ENCODE measurements around the gene MARCHF3.

The MARCHF3 gene

DNA sequence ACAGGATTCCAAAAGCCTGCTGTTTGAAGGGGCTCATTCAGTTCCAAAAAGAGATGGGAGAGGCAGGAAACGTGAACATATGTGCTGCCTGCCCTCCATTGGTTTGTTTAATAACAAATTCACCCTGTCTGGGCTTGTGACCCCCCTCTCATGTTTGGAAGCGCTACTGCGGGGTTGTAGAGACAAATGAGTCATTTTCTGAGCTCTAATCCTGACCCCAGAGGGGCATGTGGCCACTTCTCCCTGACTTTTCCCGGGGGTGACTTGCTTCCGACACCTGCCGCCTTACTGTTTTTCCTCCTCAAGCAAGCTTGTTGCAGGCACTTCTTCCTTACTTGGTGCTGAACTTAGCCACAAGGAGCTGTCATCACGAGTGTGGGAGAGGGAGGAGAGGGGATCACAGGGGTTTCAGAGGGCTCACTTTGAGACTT is 177.5 kb downstream of the MARCHF3 start:
- Histone ChIP-seq H3K9me3 (ENCODE audit: insufficient read depth, low read depth, low read length) (no peaks in the 10 kb centered on the region), H3K79me2 (ENCODE audit: insufficient read depth, low read length) (no peaks in the 10 kb centered on the region), H3K4me3 (ENCODE audit: low read length, poor library complexity, severe bottlenecking) (no peak overlapping the region), H2AFZ (ENCODE audit: low read length) (no peak overlapping the region), H3K36me3 (ENCODE audit: insufficient read depth, low read length) (no peaks in the 10 kb centered on the region), H3K9ac (ENCODE audit: low read depth, low read length, poor library complexity, severe bottlenecking) (no peak overlapping the region), H3K4me2 (ENCODE audit: low read depth, low read length, poor library complexity, severe bottlenecking) (no peak overlapping the region), H4K20me1 (ENCODE audit: insufficient read depth, low read length, poor library complexity, severe bottlenecking) (no peaks in the 10 kb centered on the region), H3K27me3 (ENCODE audit: insufficient read depth, low read length, poor library complexity, severe bottlenecking) (no peaks in the 10 kb centered on the region), H3K9me2 (replicated peaks; ENCODE audit: low read depth, low read length) (no peaks in the 10 kb centered on the region), H3K4me1 (ENCODE audit: insufficient read depth, low read length, poor library complexity, severe bottlenecking) (no peaks in the 10 kb centered on the region), H3F3A (ENCODE audit: low read depth) (no peaks in the 10 kb centered on the region)
- no peak for TF ChIP-seq EZH2phosphoT487 (IDR thresholded peaks at IDR 0.05; ENCODE audit: borderline replicate concordance)
- TF ChIP-seq, protein P1, sequence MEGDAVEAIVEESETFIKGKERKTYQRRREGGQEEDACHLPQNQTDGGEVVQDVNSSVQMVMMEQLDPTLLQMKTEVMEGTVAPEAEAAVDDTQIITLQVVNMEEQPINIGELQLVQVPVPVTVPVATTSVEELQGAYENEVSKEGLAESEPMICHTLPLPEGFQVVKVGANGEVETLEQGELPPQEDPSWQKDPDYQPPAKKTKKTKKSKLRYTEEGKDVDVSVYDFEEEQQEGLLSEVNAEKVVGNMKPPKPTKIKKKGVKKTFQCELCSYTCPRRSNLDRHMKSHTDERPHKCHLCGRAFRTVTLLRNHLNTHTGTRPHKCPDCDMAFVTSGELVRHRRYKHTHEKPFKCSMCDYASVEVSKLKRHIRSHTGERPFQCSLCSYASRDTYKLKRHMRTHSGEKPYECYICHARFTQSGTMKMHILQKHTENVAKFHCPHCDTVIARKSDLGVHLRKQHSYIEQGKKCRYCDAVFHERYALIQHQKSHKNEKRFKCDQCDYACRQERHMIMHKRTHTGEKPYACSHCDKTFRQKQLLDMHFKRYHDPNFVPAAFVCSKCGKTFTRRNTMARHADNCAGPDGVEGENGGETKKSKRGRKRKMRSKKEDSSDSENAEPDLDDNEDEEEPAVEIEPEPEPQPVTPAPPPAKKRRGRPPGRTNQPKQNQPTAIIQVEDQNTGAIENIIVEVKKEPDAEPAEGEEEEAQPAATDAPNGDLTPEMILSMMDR (conservative IDR thresholded peaks at IDR 0.05; ENCODE audit: low read length) = no peak

DNA sequence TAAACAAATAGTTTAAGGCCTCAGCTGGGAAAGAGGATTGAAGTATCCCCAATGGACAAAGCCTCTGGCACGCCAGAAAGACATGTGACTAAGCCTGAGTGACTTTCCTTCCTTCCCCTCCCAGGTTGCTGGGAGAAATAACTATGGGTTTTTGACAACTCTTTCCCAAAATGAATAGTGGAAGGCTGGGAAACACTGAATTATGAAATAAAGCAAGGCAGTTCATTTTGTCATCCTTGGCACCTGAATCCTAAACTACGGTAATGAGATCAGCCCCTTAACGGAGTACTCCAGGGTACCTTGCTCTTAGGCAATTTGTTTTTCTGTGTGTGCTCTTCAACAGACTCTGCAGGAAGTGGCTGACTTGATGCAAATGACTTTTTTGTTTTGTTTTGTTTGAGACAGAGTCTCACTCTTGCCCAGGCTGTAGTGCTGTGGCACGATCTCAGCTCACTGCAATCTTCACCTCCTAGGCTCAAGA is 178.2 kb downstream of the MARCHF3 start:
- TF ChIP-seq EZH2phosphoT487 (IDR thresholded peaks at IDR 0.05; ENCODE audit: borderline replicate concordance) = no peak
- TF ChIP-seq, protein P1 (conservative IDR thresholded peaks at IDR 0.05; ENCODE audit: low read length) = no peak
- H3K4me2 ChIP-seq (ENCODE audit: low read depth, low read length, poor library complexity, severe bottlenecking) = no peak overlapping the region
- H3K79me2 ChIP-seq (ENCODE audit: insufficient read depth, low read length) = no peaks in the 10 kb centered on the region
- no peaks in the 10 kb centered on the region for H3K27me3 ChIP-seq (ENCODE audit: insufficient read depth, low read length, poor library complexity, severe bottlenecking)
- no peaks in the 10 kb centered on the region for H3K4me1 ChIP-seq (ENCODE audit: insufficient read depth, low read length, poor library complexity, severe bottlenecking)
- no peak overlapping the region for H3K9ac ChIP-seq (ENCODE audit: low read depth, low read length, poor library complexity, severe bottlenecking)
- no peaks in the 10 kb centered on the region for H3K36me3 ChIP-seq (ENCODE audit: insufficient read depth, low read length)
- H3K4me3 ChIP-seq (ENCODE audit: low read length, poor library complexity, severe bottlenecking) = no peak overlapping the region
- H4K20me1 ChIP-seq (ENCODE audit: insufficient read depth, low read length, poor library complexity, severe bottlenecking) = no peaks in the 10 kb centered on the region
- H3F3A ChIP-seq (ENCODE audit: low read depth) = no peaks in the 10 kb centered on the region
- no peaks in the 10 kb centered on the region for H3K9me2 ChIP-seq (replicated peaks; ENCODE audit: low read depth, low read length)
- no peak overlapping the region for H2AFZ ChIP-seq (ENCODE audit: low read length)
- no peaks in the 10 kb centered on the region for H3K9me3 ChIP-seq (ENCODE audit: insufficient read depth, low read depth, low read length)

DNA sequence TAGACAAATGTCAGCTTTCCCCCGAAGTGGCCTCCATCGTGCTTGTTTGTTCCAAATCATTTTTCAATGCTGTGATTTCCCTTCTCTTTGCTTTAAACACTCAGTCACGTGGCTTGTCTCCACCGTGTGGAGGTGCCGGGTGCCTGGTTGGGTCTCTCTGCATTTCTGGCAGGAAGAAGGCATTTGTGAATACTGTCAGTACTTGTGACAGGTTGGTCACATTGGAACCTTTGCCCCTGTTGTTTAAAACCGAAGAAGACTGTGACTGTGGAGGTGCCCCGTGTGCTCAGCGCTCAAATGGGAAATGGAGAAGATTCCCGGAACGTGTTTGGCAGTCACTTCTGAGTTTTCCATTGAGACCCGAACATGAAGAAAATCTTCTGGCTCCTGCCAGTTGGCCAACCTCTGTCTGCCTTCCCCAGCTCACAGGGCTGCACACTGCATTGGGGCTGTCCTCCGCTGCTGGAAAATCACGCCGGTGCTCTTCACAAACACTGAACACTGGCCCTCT is 178.8 kb downstream of the MARCHF3 start:
- H3K4me2 ChIP-seq (ENCODE audit: low read depth, low read length, poor library complexity, severe bottlenecking) = no peak overlapping the region

More for the DNA sequence above, 178.8 kb downstream of the MARCHF3 start:
- H3K79me2 ChIP-seq (ENCODE audit: insufficient read depth, low read length) = no peaks in the 10 kb centered on the region
- H3K4me3 ChIP-seq (ENCODE audit: low read length, poor library complexity, severe bottlenecking) = no peak overlapping the region
- no peaks in the 10 kb centered on the region for H3F3A ChIP-seq (ENCODE audit: low read depth)
- no peak overlapping the region for H3K9ac ChIP-seq (ENCODE audit: low read depth, low read length, poor library complexity, severe bottlenecking)
- no peaks in the 10 kb centered on the region for H3K27me3 ChIP-seq (ENCODE audit: insufficient read depth, low read length, poor library complexity, severe bottlenecking)
- H3K36me3 ChIP-seq (ENCODE audit: insufficient read depth, low read length) = no peaks in the 10 kb centered on the region
- H3K4me1 ChIP-seq (ENCODE audit: insufficient read depth, low read length, poor library complexity, severe bottlenecking) = no peaks in the 10 kb centered on the region
- H4K20me1 ChIP-seq (ENCODE audit: insufficient read depth, low read length, poor library complexity, severe bottlenecking) = no peaks in the 10 kb centered on the region
- no peak overlapping the region for H2AFZ ChIP-seq (ENCODE audit: low read length)
- no peaks in the 10 kb centered on the region for H3K9me2 ChIP-seq (replicated peaks; ENCODE audit: low read depth, low read length)
- no peaks in the 10 kb centered on the region for H3K9me3 ChIP-seq (ENCODE audit: insufficient read depth, low read depth, low read length)
- TF ChIP-seq EZH2phosphoT487 (IDR thresholded peaks at IDR 0.05; ENCODE audit: borderline replicate concordance) = no peak
- TF ChIP-seq, protein P1 (conservative IDR thresholded peaks at IDR 0.05; ENCODE audit: low read length) = no peak

All from Loucy (cell line).